AG04450 (cell line): ENCODE measurements around the gene RBM44. TPM values are rescaled to one million over a fixed set of nuclear protein-coding genes. Genes with fewer than 3 reads are reported as not detected.

Source experiments
- CTCF ChIA-PET: fragments of 300-600, 350-600 bp; formaldehyde crosslinking; extraction: SDS; loops from one replicate; lab custom pipeline; 2022; ENCODE audit warnings: antibody characterized with exemption, inconsistent platforms; lab: Charles Lee
- POLR2A ChIA-PET: fragments of 350-600 bp; formaldehyde crosslinking; extraction: SDS; loops from one replicate; lab custom pipeline; 2021; ENCODE audit warnings: antibody characterized with exemption, inconsistent platforms; lab: Yijun Ruan, JAX
- DNase-seq: peaks from one replicate; pipeline ENCODE4 v3.0.0-alpha.2; 2011; ENCODE audit warnings: low read depth, low spot score
- H3K27ac ChIP-seq: one replicate; pipeline ENCODE4 v1.5.1; 2012; ENCODE audit warnings: low read depth, low read length, control low read depth
- H3K27me3 ChIP-seq: one replicate; pipeline ENCODE4 v1.6.0; 2012; ENCODE audit warnings: low read length; ENCODE audit not compliant: control insufficient read depth, insufficient read depth
- H3K4me3 ChIP-seq: 2 replicates; pipeline ENCODE4 v1.5.1; 2011; ENCODE audit warnings: mild to moderate bottlenecking, low read depth, low read length, control low read depth
- H3K9me3 ChIP-seq: 2 replicates; pipeline ENCODE4 v1.5.1; 2012; ENCODE audit warnings: low read length; ENCODE audit not compliant: control insufficient read depth, insufficient read depth
- polyA plus RNA-seq: library from polyadenylated mRNA; depleted of rRNA; stranded (reverse); fragments of >200 nt; gene quantifications from 2 replicates; pipeline ENCODE4 v1.2.3, GENCODE V29; 2011
- TF ChIP-seq, protein P1 (sequence below): IDR thresholded peaks from 2 replicates; pipeline ENCODE4 v1.5.1; 2011; ENCODE audit warnings: low read depth, low read length, control low read depth, inconsistent platforms

RBM44 gene
- polyA plus RNA-seq, 1 experiment = 0.16 TPM

DNA sequence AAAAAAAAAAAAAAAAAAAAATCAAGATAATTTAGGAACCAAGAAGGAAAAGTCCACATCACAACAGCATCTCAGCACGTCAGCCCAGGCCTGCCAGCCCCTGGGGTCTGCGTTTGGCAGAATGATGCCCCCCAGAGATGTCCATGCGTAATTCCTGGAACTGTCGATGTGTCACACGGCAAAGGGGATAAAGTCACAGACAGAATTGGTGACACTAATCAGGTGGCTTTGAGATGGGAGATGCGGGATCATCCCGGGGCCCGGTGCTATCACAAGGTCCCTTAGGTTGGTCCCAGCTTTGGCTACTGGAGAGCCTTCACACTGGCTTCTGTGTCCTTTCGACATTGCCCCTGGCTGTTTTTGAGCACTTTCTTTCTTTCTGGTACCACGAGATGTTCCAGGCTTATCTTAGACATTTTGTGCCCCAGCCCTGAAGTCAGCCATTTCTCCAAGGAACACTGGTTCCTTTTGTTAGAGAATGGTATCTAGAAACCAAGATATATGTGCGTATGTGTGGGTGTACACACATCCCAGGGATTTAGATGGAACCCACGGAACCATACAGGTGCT is 81.5 kb downstream of the RBM44 start:
- Histone ChIP-seq H3K4me3 (no peak overlapping the region), H3K9me3 (no peaks in the 10 kb centered on the region; the same call in 1 of the 2 replicates), H3K27ac (no peak overlapping the region), H3K27me3 (no peaks in the 10 kb centered on the region)
- ChIA-PET CTCF (no interaction called here), POLR2A (no interaction called here)
- TF ChIP-seq, protein P1, sequence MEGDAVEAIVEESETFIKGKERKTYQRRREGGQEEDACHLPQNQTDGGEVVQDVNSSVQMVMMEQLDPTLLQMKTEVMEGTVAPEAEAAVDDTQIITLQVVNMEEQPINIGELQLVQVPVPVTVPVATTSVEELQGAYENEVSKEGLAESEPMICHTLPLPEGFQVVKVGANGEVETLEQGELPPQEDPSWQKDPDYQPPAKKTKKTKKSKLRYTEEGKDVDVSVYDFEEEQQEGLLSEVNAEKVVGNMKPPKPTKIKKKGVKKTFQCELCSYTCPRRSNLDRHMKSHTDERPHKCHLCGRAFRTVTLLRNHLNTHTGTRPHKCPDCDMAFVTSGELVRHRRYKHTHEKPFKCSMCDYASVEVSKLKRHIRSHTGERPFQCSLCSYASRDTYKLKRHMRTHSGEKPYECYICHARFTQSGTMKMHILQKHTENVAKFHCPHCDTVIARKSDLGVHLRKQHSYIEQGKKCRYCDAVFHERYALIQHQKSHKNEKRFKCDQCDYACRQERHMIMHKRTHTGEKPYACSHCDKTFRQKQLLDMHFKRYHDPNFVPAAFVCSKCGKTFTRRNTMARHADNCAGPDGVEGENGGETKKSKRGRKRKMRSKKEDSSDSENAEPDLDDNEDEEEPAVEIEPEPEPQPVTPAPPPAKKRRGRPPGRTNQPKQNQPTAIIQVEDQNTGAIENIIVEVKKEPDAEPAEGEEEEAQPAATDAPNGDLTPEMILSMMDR = no peak
- no peak for DNase-seq

DNA sequence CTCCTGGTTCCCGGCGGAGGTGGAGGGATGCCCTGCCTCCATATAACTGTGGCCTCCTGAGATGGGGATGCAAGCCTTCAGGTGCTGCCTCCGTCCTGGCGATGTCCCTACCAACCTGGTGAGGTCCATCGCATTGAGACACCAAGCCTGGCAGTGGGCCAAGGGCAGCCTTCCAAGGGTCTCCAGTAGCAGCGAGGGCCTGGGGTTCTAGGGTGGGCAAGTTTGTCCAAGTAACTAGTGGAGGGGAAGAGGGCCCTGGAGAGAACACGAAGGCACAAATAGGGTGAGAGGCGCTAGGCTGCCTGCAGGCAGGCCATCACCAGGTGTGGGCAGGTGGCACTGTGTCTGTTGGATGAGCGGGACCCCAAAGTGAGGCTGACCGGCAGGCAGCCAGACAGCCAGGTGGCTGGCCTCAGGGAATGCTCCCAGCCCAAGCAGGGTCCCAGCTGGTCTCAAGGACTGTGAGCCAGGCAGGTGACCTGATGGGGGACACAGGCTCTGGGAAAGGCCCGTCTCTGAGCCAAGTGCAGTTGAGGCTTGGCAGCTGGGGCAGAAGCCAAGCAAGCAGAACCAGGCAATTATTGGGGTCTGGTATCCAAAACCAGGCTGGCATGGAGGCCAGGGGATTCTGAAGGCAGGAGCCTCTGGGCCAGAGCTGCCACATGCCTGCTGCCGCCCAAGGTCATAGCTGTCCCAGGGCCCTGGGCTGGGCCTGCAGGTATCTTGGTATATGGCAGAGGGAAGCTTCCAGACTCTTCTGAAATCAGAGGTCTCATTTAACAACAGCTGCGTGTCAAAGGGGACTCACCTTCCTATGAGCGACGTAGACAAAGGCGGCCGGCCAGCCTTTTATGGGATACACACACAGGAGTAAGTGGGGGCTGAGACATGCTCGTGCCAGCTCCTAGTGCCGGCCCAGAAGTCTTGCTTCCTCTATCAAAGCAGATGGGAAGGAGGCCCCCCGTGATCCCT is 84.2 kb downstream of the RBM44 start:
- POLR2A ChIA-PET = no interaction called here
- CTCF ChIA-PET = no interaction called here

DNA sequence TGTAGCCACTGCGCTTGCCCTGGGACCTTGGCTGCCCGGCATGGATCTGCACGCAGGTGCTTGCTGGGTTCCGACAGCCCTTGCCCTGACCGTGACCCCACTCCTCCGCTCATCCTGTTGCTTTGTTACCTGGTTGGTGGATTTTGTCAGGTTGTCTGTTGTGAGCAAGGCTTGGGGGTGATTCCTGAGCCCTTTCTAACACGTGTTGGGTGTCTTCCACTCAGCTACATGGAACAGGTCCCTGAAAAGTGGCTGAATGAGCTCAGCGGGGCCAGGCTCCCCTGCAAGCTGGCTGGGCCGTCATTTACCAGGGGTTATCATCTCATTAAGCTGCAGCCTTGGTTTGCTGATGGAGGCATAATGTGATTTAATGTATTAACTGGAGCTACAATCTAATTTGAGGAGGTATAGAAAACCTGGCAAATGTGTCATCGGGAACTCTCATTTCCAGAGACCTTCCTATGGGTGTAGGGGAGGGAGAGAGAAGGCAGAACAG is 85.4 kb downstream of the RBM44 start:
- TF ChIP-seq, protein P1 = no peak

More for the DNA sequence above, 84.2 kb downstream of the RBM44 start:
- TF ChIP-seq, protein P1 = no peak
- Histone ChIP-seq H3K9me3 (no peaks in the 10 kb centered on the region; the same call in 1 of the 2 replicates), H3K4me3 (no peak overlapping the region), H3K27me3 (no peaks in the 10 kb centered on the region), H3K27ac (no peak overlapping the region)
- no peak for DNase-seq

DNA sequence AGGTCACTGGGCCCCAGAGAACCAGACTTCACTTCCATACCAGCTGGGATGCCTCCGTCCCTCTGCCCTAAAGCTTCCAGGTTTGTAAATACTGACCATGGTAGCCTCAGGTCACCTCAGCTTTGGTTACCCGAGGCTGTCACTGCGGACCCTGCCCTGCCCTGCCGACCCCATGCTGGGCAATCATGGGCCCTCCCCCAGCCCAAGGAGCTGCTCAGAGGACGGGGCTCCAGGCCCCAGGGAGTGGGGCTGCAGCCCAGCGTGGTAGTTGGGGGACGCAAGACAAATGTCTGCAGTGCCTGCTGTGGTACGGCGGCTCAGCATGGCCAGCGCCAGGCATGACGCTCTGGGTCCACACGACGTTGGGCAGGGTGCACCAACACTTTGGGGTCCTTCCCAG is 86.1 kb downstream of the RBM44 start:
- no peak for DNase-seq
- CTCF ChIA-PET = no interaction called here
- no peak overlapping the region for H3K27ac ChIP-seq
- no peak overlapping the region for H3K4me3 ChIP-seq
- no peaks in the 10 kb centered on the region; the same call in 1 of the 2 replicates for H3K9me3 ChIP-seq
- TF ChIP-seq, protein P1 = no peak
- POLR2A ChIA-PET = no interaction called here
- no peaks in the 10 kb centered on the region for H3K27me3 ChIP-seq

More for the DNA sequence above, 85.4 kb downstream of the RBM44 start:
- Histone ChIP-seq H3K27ac (no peak overlapping the region), H3K9me3 (no peaks in the 10 kb centered on the region; the same call in 1 of the 2 replicates), H3K4me3 (no peak overlapping the region), H3K27me3 (no peaks in the 10 kb centered on the region)
- DNase-seq = no peak
- POLR2A ChIA-PET = no interaction called here
- CTCF ChIA-PET = no interaction called here
